Activated CD8-positive, alpha-beta T cell treated with anti-CD3 and anti-CD28 coated beads for 36 hours (primary cell): ENCODE data around the gene TTC29. TPM values are rescaled to one million over a fixed set of nuclear protein-coding genes. Genes with fewer than 3 reads are reported as not detected.

Experiments
- ATAC-seq: fragments of 200-7000 bp; cut with Tn5 transposase; one replicate; pipeline ENCODE4 v1.10.0; 2021; ENCODE audit warnings: mild to moderate bottlenecking, moderate library complexity
- CTCF ChIA-PET: fragments of 350-600 bp; sonication (Branson Sonifier 250); formaldehyde crosslinking; loops from one replicate; lab custom pipeline; 2021; ENCODE audit warnings: antibody characterized with exemption; lab: Charles Lee
- POLR2A ChIA-PET: fragments of 350-600 bp; sonication (Branson Sonifier 250); formaldehyde crosslinking; loops from one replicate; lab custom pipeline; 2021; ENCODE audit warnings: antibody characterized with exemption; lab: Charles Lee
- DNase-seq: peaks from one replicate; pipeline ENCODE4 v3.0.0-alpha.2; 2020
- H3K27ac Mint-ChIP-seq: one replicate; pipeline ENCODE4 v1.8.0; 2021; ENCODE audit warnings: mild to moderate bottlenecking, mixed read lengths
- H3K27me3 Mint-ChIP-seq: one replicate; pipeline ENCODE4 v1.8.0; 2021; ENCODE audit warnings: mixed read lengths
- H3K36me3 Mint-ChIP-seq: one replicate; pipeline ENCODE4 v1.8.0; 2021; ENCODE audit warnings: low read depth, mixed read lengths
- H3K4me1 Mint-ChIP-seq: one replicate; pipeline ENCODE4 v1.8.0; 2021; ENCODE audit warnings: low read depth, mixed read lengths
- H3K4me3 Mint-ChIP-seq: one replicate; pipeline ENCODE4 v1.8.0; 2021; ENCODE audit warnings: mild to moderate bottlenecking, moderate library complexity, mixed read lengths
- H3K9me3 Mint-ChIP-seq: one replicate; pipeline ENCODE4 v1.8.0; 2021; ENCODE audit warnings: mixed read lengths
- CTCF ChIP-seq: fragments of 200-600 bp; IDR thresholded peaks from one replicate; pipeline ENCODE4 v1.8.0; 2022; ENCODE audit warnings: antibody characterized with exemption, mild to moderate bottlenecking
- intact Hi-C: fragments of 100-400 bp; cut with micrococcal nuclease; formaldehyde crosslinking; loops from one replicate; pipeline ENCODE4 v1.10.0; 2022
- total RNA-seq, 2 experiments: library from RNA; stranded (reverse); gene quantifications; one replicate each; pipeline ENCODE4 v1.2.3, GENCODE V29; 2021

TTC29 gene
- total RNA-seq, 2 experiments from 2014 or later, result not detected

GRCh38 chr4:146847345-146847744, 98.3 kb downstream of the TTC29 start:
- Mint-ChIP-seq H3K36me3 (no peaks in the 10 kb centered on the region), H3K27me3 (no peaks in the 10 kb centered on the region), H3K27ac (no peak overlapping the region), H3K9me3 (no peaks in the 10 kb centered on the region), H3K4me3 (no peak overlapping the region), H3K4me1 (no peaks in the 10 kb centered on the region)
- POLR2A ChIA-PET, result interaction anchor here (0.6 kb wide), 1 partner anchor 16 kb away, joined by 3 read pairs; no protein-coding TSS in a partner anchor
- CTCF ChIA-PET, result no interaction called here
- DNase-seq, result no peak
- intact Hi-C loops, result no loop called here
- ATAC-seq, result no peak
- TF ChIP-seq CTCF, result no peak

GRCh38 chr4:146846882-146847281, 98.8 kb downstream of the TTC29 start:
- CTCF ChIA-PET, result no interaction called here
- H3K4me1 Mint-ChIP-seq, result no peaks in the 10 kb centered on the region
- POLR2A ChIA-PET, result interaction anchor here (0.6 kb wide), 1 partner anchor 16 kb away, joined by 3 read pairs; no protein-coding TSS in a partner anchor
- no peak for TF ChIP-seq CTCF
- no peak overlapping the region for H3K4me3 Mint-ChIP-seq
- intact Hi-C loops, result no loop called here
- DNase-seq (no peak), ATAC-seq (no peak)
- no peaks in the 10 kb centered on the region for H3K36me3 Mint-ChIP-seq
- no peaks in the 10 kb centered on the region for H3K27me3 Mint-ChIP-seq
- H3K9me3 Mint-ChIP-seq, result no peaks in the 10 kb centered on the region
- H3K27ac Mint-ChIP-seq, result no peak overlapping the region

- DNase-seq (no peak), ATAC-seq (no peak)
- Mint-ChIP-seq H3K4me1 (no peaks in the 10 kb centered on the region), H3K36me3 (no peaks in the 10 kb centered on the region), H3K9me3 (no peaks in the 10 kb centered on the region), H3K27ac (no peak overlapping the region), H3K4me3 (no peak overlapping the region), H3K27me3 (no peaks in the 10 kb centered on the region)
- intact Hi-C loops, result no loop called here
- POLR2A ChIA-PET, result no interaction called here
- CTCF ChIA-PET, result interaction anchor here (1.2 kb wide), 1 partner anchor 11 kb away, joined by 3 read pairs; no protein-coding TSS in a partner anchor
- TF ChIP-seq CTCF, result no peak
Measured at GRCh38 chr4:146844761-146845160, 100.9 kb downstream of the TTC29 start.

GRCh38 chr4:146842876-146843275, 102.8 kb downstream of the TTC29 start:
- ChIA-PET CTCF (no interaction called here), POLR2A (no interaction called here)
- TF ChIP-seq CTCF, result no peak
- Mint-ChIP-seq H3K4me1 (no peaks in the 10 kb centered on the region), H3K36me3 (no peaks in the 10 kb centered on the region), H3K4me3 (no peak overlapping the region), H3K27me3 (no peaks in the 10 kb centered on the region), H3K9me3 (no peaks in the 10 kb centered on the region), H3K27ac (no peak overlapping the region)
- ATAC-seq (no peak), DNase-seq (no peak)
- intact Hi-C loops, result no loop called here

- no peaks in the 10 kb centered on the region for H3K36me3 Mint-ChIP-seq
- no peaks in the 10 kb centered on the region for H3K4me1 Mint-ChIP-seq
Measured at GRCh38 chr4:146840731-146841130, 104.9 kb downstream of the TTC29 start.

More at GRCh38 chr4:146840731-146841130, 104.9 kb downstream of the TTC29 start:
- intact Hi-C loops, result no loop called here
- no peak overlapping the region for H3K4me3 Mint-ChIP-seq
- DNase-seq (no peak), ATAC-seq (no peak)
- ChIA-PET CTCF (no interaction called here), POLR2A (no interaction called here)
- no peak for TF ChIP-seq CTCF
- no peaks in the 10 kb centered on the region for H3K9me3 Mint-ChIP-seq
- no peaks in the 10 kb centered on the region for H3K27me3 Mint-ChIP-seq
- no peak overlapping the region for H3K27ac Mint-ChIP-seq
